GM12891 (cell line): ENCODE results near the gene BCL10.

Experiments
- POLR2A ChIP-seq: IDR thresholded peaks from 2 replicates; pipeline ENCODE4 v1.6.1; 2011; ENCODE audit warnings: low read depth, low read length, control low read depth
- POLR2AphosphoS5 ChIP-seq: IDR thresholded peaks from 2 replicates; pipeline ENCODE4 v1.6.1; 2011; ENCODE audit warnings: low read depth, low read length, control low read depth
- POU2F2 ChIP-seq: IDR thresholded peaks from 2 replicates; pipeline ENCODE4 v1.6.1; 2011; ENCODE audit warnings: low read depth, mild to moderate bottlenecking, control low read depth, low read length, moderate library complexity
- SPI1 ChIP-seq: IDR thresholded peaks from 2 replicates; pipeline ENCODE4 v1.6.1; 2011; ENCODE audit warnings: low read depth, low read length, control low read depth

DNA sequence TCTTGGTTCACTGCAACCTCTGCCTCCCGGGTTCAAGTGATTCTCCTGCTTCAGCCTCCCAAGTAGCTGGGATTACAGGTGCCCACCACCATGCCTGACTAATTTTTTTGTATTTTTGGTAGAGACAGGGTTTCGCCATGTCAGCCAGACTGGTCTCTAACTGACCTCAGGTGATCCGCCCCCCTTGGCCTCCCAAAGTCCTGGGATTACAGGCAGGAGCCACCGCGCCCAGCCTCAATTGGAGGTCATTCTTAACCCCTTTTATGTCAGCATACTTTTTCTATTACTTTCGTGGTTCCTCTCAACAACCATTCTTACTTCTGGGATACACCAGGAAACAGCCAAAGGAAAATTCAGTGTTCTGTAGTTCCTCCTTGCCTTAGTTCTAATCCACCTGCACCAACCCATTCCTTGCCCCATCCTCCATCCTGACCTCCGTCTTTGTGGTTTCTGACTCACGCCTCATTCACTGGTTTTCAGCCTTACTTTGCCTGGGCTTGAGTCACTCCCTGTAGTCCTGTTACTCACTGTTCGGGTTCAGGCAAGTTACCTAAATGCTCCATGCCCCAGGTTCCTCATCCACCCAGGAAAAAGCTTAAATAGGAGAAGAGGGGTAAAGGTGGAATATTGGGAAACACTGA is 12.9 kb upstream of the BCL10 start:
- TF ChIP-seq POLR2AphosphoS5 = no peak
- no peak for TF ChIP-seq POLR2A
- no peak for TF ChIP-seq SPI1
- TF ChIP-seq POU2F2 = no peak
